IMR-90 (cell line): ENCODE measurements around the gene KCNK15. TPM values are rescaled to one million over a fixed set of nuclear protein-coding genes. Genes with fewer than 3 reads are reported as not detected.

ENCODE experiments used
- ATAC-seq: fragments of 200-7000 bp; cut with Tn5 transposase; 2 replicates; pipeline ENCODE4 v1.9.1; 2020; ENCODE audit warnings: low read depth, mild to moderate bottlenecking, moderate library complexity
- BruUV-seq: library from RNA; stranded (reverse); fragments of 400-500 nt; replicated peaks from 2 replicates; lab custom pipeline; 2021; lab: Mats Ljungman, UMichigan
- CTCF ChIA-PET: fragments of 300-600 bp; formaldehyde crosslinking; extraction: SDS; loops from one replicate; lab custom pipeline; 2021; ENCODE audit warnings: antibody characterized with exemption; lab: Yijun Ruan, JAX
- POLR2A ChIA-PET: fragments of 300-600 bp; sonication (Branson Sonifier 250); formaldehyde crosslinking; loops from one replicate; lab custom pipeline; 2022; ENCODE audit warnings: antibody characterized with exemption; ENCODE audit not compliant: unreplicated experiment; lab: Charles Lee
- DNase-seq: peaks from one replicate; pipeline ENCODE4 v3.0.0; 2013
- H2AFZ ChIP-seq: replicated peaks from 2 replicates; pipeline ENCODE3; 2013; ENCODE audit warnings: low read length, mild to moderate bottlenecking; ENCODE audit not compliant: poor library complexity
- H2AK5ac ChIP-seq: 2 replicates; pipeline ENCODE4 v1.6.1; 2013; ENCODE audit warnings: low read depth, low read length, inconsistent platforms
- H2AK9ac ChIP-seq: replicated peaks from 2 replicates; pipeline ENCODE3; 2013; ENCODE audit warnings: mild to moderate bottlenecking, low read depth, low read length, moderate library complexity; ENCODE audit not compliant: poor library complexity
- H2BK120ac ChIP-seq: 2 replicates; pipeline ENCODE4 v1.6.1; 2013; ENCODE audit warnings: low read depth, low read length, inconsistent platforms
- H2BK15ac ChIP-seq: 3 replicates; pipeline ENCODE4 v1.6.1; 2013; ENCODE audit warnings: low read depth, low read length, inconsistent platforms
- H2BK20ac ChIP-seq: 2 replicates; pipeline ENCODE4 v1.6.1; 2013; ENCODE audit warnings: low read depth, mild to moderate bottlenecking, inconsistent platforms, low read length, moderate library complexity
- H2BK5ac ChIP-seq: 2 replicates; pipeline ENCODE4 v1.6.1; 2013; ENCODE audit warnings: mild to moderate bottlenecking, low read depth, low read length, inconsistent platforms; ENCODE audit not compliant: poor library complexity, severe bottlenecking
- H3K14ac ChIP-seq: replicated peaks from 2 replicates; pipeline ENCODE4 v1.6.1; 2013; ENCODE audit warnings: low read depth, low read length, inconsistent platforms
- H3K18ac ChIP-seq: 2 replicates; pipeline ENCODE4 v1.6.1; 2013; ENCODE audit warnings: low read depth, low read length, control low read depth
- H3K23ac ChIP-seq: 2 replicates; pipeline ENCODE4 v1.6.1; 2013; ENCODE audit warnings: low read depth, low read length, inconsistent platforms
- H3K27ac ChIP-seq: 2 replicates; pipeline ENCODE4 v1.5.1; 2013; ENCODE audit warnings: mild to moderate bottlenecking, control low read depth, low read length; ENCODE audit not compliant: insufficient read depth
- H3K27me3 ChIP-seq: 2 replicates; pipeline ENCODE4 v1.6.1; 2013; ENCODE audit warnings: low read length; ENCODE audit not compliant: control insufficient read depth, insufficient read depth
- H3K36me3 ChIP-seq: 2 replicates; pipeline ENCODE4 v1.6.1; 2013; ENCODE audit warnings: low read length, mixed read lengths; ENCODE audit not compliant: control insufficient read depth, insufficient read depth
- H3K4ac ChIP-seq: 2 replicates; pipeline ENCODE4 v1.6.1; 2013; ENCODE audit warnings: low read depth, low read length, inconsistent platforms
- H3K4me1 ChIP-seq: 2 replicates; pipeline ENCODE4 v1.6.1; 2013; ENCODE audit warnings: low read length, mixed read lengths; ENCODE audit not compliant: control insufficient read depth, insufficient read depth
- H3K4me2 ChIP-seq: 2 replicates; pipeline ENCODE4 v1.6.1; 2013; ENCODE audit warnings: low read depth, mild to moderate bottlenecking, control low read depth, low read length, moderate library complexity
- H3K4me3 ChIP-seq: 2 replicates; pipeline ENCODE4 v1.5.1; 2013; ENCODE audit warnings: low read depth, mild to moderate bottlenecking, control low read depth, low read length, moderate library complexity; ENCODE audit not compliant: insufficient read depth
- H3K56ac ChIP-seq: 2 replicates; pipeline ENCODE4 v1.6.1; 2013; ENCODE audit warnings: low read length, inconsistent platforms; ENCODE audit not compliant: insufficient read depth; ENCODE audit errors: extremely low read depth
- H3K79me1 ChIP-seq, 2 experiments: 2 replicates each; pipeline ENCODE4 v1.6.1; 2013; ENCODE audit warnings: low read length in 2 of 2, inconsistent platforms in 1 of 2, low read depth in 1 of 2
- H3K9ac ChIP-seq: 2 replicates; pipeline ENCODE4 v1.6.1; 2013; ENCODE audit warnings: low read depth, low read length, control low read depth
- H3K9me1 ChIP-seq: 2 replicates; pipeline ENCODE4 v1.6.1; 2013; ENCODE audit warnings: low read length, inconsistent platforms; ENCODE audit not compliant: insufficient read depth
- H3K9me3 ChIP-seq: 2 replicates; pipeline ENCODE4 v1.6.1; 2013; ENCODE audit warnings: low read length; ENCODE audit not compliant: control insufficient read depth, insufficient read depth
- H4K20me1 ChIP-seq: 2 replicates; pipeline ENCODE4 v1.6.1; 2013; ENCODE audit warnings: low read length, inconsistent platforms; ENCODE audit not compliant: insufficient read depth
- H4K5ac ChIP-seq: 2 replicates; pipeline ENCODE4 v1.6.1; 2013; ENCODE audit warnings: mild to moderate bottlenecking, low read depth, low read length, control low read depth
- H4K8ac ChIP-seq, 2 experiments: 2 replicates each; pipeline ENCODE4 v1.6.1; 2013; ENCODE audit warnings: low read depth in 2 of 2, low read length in 2 of 2, control low read depth in 1 of 2, inconsistent platforms in 1 of 2
- H4K91ac ChIP-seq: 2 replicates; pipeline ENCODE4 v1.6.1; 2013; ENCODE audit warnings: low read depth, low read length, inconsistent platforms; ENCODE audit not compliant: insufficient read depth
- CEBPB ChIP-seq: IDR thresholded peaks from 2 replicates; pipeline ENCODE4 v1.6.1; 2012; ENCODE audit warnings: low read depth, low read length, improper control_type of control experiment
- MXI1 ChIP-seq: IDR thresholded peaks from 2 replicates; pipeline ENCODE4 v1.6.1; 2012; ENCODE audit warnings: low read depth, mild to moderate bottlenecking, low read length, moderate library complexity, borderline replicate concordance
- NFE2L2 ChIP-seq: fragments of 150-350 bp; IDR thresholded peaks from 2 replicates; pipeline ENCODE4 v1.6.1; 2016; ENCODE audit warnings: low read depth, mild to moderate bottlenecking, low read length
- RAD21 ChIP-seq: IDR thresholded peaks from 2 replicates; pipeline ENCODE4 v1.6.1; 2012; ENCODE audit warnings: low read length, improper control_type of control experiment
- WGBS, 2 experiments: methylation state at CpG; one replicate each; pipeline versions ENCODE4 v1.1.5 to v1.1.7; 2013; ENCODE audit warnings: missing lambda C conversion rate in 2 of 2; ENCODE audit not compliant: insufficient read length in 1 of 2; ENCODE audit errors: extremely low coverage in 2 of 2; 5-methylcytosine and 5-hydroxymethylcytosine counted together
- dilution Hi-C: fragments of 300-500 bp; cut with HindIII; formaldehyde crosslinking; loops from one replicate; pipeline ENCODE4 v1.14.3; 2018; ENCODE audit warnings: low sequenced_read_pairs; ENCODE audit not compliant: unreplicated experiment
- in situ Hi-C: fragments of 300-500 bp; cut with MboI; formaldehyde crosslinking; loops from 3 replicates; pipeline ENCODE4 v1.14.3; 2019; ENCODE audit warnings: low sequenced_read_pairs, inconsistent platforms, mixed read lengths
- intact Hi-C: fragments of 100-400 bp; cut with micrococcal nuclease; formaldehyde crosslinking; loops from 2 replicates; pipeline ENCODE4 v1.10.0; 2022
- polyA plus RNA-seq, 3 experiments: library from polyadenylated mRNA; depleted of rRNA; stranded (reverse); fragments of >200 nt; gene quantifications; 2 replicates each; pipeline ENCODE4 v1.2.3, GENCODE V29; 2012; ENCODE audit warnings: low replicate concordance in 1 of 3
- total RNA-seq: library from RNA; depleted of rRNA; stranded (reverse); fragments of >200 nt; gene quantifications from 2 replicates; pipeline ENCODE4 v1.2.3, GENCODE V29; 2012
- TF ChIP-seq, protein P1 (sequence below): conservative IDR thresholded peaks from 2 replicates; pipeline ENCODE4 v1.5.1; 2012; ENCODE audit warnings: mild to moderate bottlenecking, low read depth, low read length, improper control_type of control experiment

KCNK15 gene
- total and polyA plus RNA-seq, 2 of the 4 experiments (the other 2 are of a cell fraction) = not detected

DNA sequence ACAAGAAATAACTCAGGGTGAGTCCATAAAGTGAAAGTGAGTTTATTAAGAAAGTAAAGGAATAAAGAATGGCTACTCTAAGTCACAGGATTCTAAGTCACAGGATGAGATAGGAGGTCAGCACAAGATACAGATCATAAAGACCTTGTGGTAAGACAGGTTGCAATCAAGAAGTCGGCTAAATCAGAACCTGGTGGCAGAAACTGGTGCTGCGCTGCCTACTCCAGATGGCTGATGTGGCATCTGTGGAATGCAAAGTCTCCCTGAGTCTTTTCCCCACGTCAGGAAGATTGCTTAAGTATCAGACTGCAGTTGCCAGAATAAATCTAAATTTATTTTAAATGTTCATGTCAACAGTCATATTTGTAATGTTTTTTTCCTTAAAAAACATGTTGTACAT, 10.7 kb upstream of the KCNK15 start:
- Histone ChIP-seq H3K9me3 (no peaks in the 10 kb centered on the region), H3K4me3 (no peak overlapping the region), H2BK20ac (no peak overlapping the region), H4K20me1 (no peaks in the 10 kb centered on the region), H3K18ac (no peak overlapping the region), H3K4ac (no peak overlapping the region), H3K27ac (no peak overlapping the region), H3K9me1 (no peaks in the 10 kb centered on the region; the same call in 1 of the 2 replicates), H4K5ac (no peak overlapping the region; the same call in 1 of the 2 replicates), H3K4me1 (peaks cover 9% of the 10 kb centered on the region; the same call in 1 of the 2 replicates), H3K36me3 (no peaks in the 10 kb centered on the region), H2AFZ (peak overlapping the region; percentile 57), H3K23ac (no peak overlapping the region), H2AK9ac (no peak overlapping the region), H2BK5ac (no peak overlapping the region), H2BK15ac (no peak overlapping the region), H3K79me1 (no peaks in the 10 kb centered on the region), H2BK120ac (no peak overlapping the region; the same call in 1 of the 2 replicates), H2AK5ac (no peak overlapping the region), H4K8ac (no peak overlapping the region), H3K56ac (no peak overlapping the region), H3K4me2 (0 out of 2 replicates have a peak overlapping the region, but pooled peaks have one; percentile 30), H4K91ac (no peak overlapping the region), H3K9ac (no peak overlapping the region), H3K27me3 (peaks cover under 1% of the 10 kb centered on the region), H3K14ac (no peak overlapping the region)
- ChIA-PET POLR2A (no interaction called here), CTCF (interaction anchor here (1.0 kb wide), 3 partner anchors 32 to 52 kb away, joined by 3 read pairs; no protein-coding TSS in a partner anchor)
- BruUV-seq = no TSS peak
- ATAC-seq = peak; percentile 55; the same call in 1 of the 2 replicates
- no CpG with 5 or more reads among the region's 3 CpGs for WGBS, 2 experiments
- dilution Hi-C loops (no loop called here), intact Hi-C loops (loop anchor here (5.0 kb wide), 2 partner anchors 203 to 353 kb away; no protein-coding TSS in a partner anchor), in situ Hi-C loops (loop anchor here (5.0 kb wide), 1 partner anchor 48 kb away; no protein-coding TSS in a partner anchor)
- peak; percentile 65 for DNase-seq
- TF ChIP-seq RAD21 (no peak), NFE2L2 (no peak), CEBPB (peak; percentile 85), MXI1 (no peak)
- TF ChIP-seq, protein P1, sequence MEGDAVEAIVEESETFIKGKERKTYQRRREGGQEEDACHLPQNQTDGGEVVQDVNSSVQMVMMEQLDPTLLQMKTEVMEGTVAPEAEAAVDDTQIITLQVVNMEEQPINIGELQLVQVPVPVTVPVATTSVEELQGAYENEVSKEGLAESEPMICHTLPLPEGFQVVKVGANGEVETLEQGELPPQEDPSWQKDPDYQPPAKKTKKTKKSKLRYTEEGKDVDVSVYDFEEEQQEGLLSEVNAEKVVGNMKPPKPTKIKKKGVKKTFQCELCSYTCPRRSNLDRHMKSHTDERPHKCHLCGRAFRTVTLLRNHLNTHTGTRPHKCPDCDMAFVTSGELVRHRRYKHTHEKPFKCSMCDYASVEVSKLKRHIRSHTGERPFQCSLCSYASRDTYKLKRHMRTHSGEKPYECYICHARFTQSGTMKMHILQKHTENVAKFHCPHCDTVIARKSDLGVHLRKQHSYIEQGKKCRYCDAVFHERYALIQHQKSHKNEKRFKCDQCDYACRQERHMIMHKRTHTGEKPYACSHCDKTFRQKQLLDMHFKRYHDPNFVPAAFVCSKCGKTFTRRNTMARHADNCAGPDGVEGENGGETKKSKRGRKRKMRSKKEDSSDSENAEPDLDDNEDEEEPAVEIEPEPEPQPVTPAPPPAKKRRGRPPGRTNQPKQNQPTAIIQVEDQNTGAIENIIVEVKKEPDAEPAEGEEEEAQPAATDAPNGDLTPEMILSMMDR = peak; percentile 24; the same call in 1 of the 2 replicates
